T-helper 2 cell treated with Interferon-gamma antibody and Interleukin-4, amounts not matched to agents 5 μg/mL and 100 μg/mL, for 36 hours (primary cell): ENCODE measurements around the gene LIG1.

Source experiments
- DNase-seq: peaks from one replicate; pipeline ENCODE4 v3.0.0; 2021; ENCODE audit warnings: low spot score
- H3K27ac Mint-ChIP-seq: one replicate; pipeline ENCODE4 v1.8.0; 2021; ENCODE audit warnings: mild to moderate bottlenecking, mixed read lengths
- H3K27me3 Mint-ChIP-seq: one replicate; pipeline ENCODE4 v1.8.0; 2021; ENCODE audit warnings: low read depth, mixed read lengths
- H3K36me3 Mint-ChIP-seq: one replicate; pipeline ENCODE4 v1.8.0; 2021; ENCODE audit warnings: low read depth, mixed read lengths
- H3K4me1 Mint-ChIP-seq: one replicate; pipeline ENCODE4 v1.8.0; 2021; ENCODE audit warnings: low read depth, mixed read lengths
- H3K4me3 Mint-ChIP-seq: one replicate; pipeline ENCODE4 v1.8.0; 2022; ENCODE audit warnings: mild to moderate bottlenecking, moderate library complexity, mixed read lengths
- H3K9me3 Mint-ChIP-seq: one replicate; pipeline ENCODE4 v1.8.0; 2021; ENCODE audit warnings: mixed read lengths

The LIG1 gene

GRCh38 chr19:48194041-48194843 is 24.1 kb upstream of the LIG1 start:
- peaks cover 4% of the 10 kb centered on the region for H3K4me1 Mint-ChIP-seq
- no peaks in the 10 kb centered on the region for H3K9me3 Mint-ChIP-seq
- no peak overlapping the region for H3K4me3 Mint-ChIP-seq
- no peaks in the 10 kb centered on the region for H3K27me3 Mint-ChIP-seq
- no peak overlapping the region for H3K27ac Mint-ChIP-seq
- peaks cover 15% of the 10 kb centered on the region for H3K36me3 Mint-ChIP-seq
- no peak for DNase-seq

GRCh38 chr19:48192750-48193149 is 22.6 kb upstream of the LIG1 start:
- Mint-ChIP-seq H3K36me3 (peaks cover 21% of the 10 kb centered on the region), H3K4me3 (no peak overlapping the region), H3K9me3 (no peaks in the 10 kb centered on the region), H3K4me1 (peaks cover 4% of the 10 kb centered on the region), H3K27me3 (no peaks in the 10 kb centered on the region), H3K27ac (no peak overlapping the region)
- DNase-seq = no peak

GRCh38 chr19:48190885-48191284 is 20.7 kb upstream of the LIG1 start:
- no peak for DNase-seq
- Mint-ChIP-seq H3K4me1 (no peaks in the 10 kb centered on the region), H3K9me3 (no peaks in the 10 kb centered on the region), H3K4me3 (no peak overlapping the region), H3K27me3 (no peaks in the 10 kb centered on the region), H3K36me3 (peaks cover 23% of the 10 kb centered on the region), H3K27ac (no peak overlapping the region)

- Mint-ChIP-seq H3K27me3 (no peaks in the 10 kb centered on the region), H3K36me3 (peaks cover 23% of the 10 kb centered on the region), H3K4me1 (no peaks in the 10 kb centered on the region), H3K9me3 (no peaks in the 10 kb centered on the region), H3K27ac (no peak overlapping the region), H3K4me3 (no peak overlapping the region)
- no peak for DNase-seq
Measured at GRCh38 chr19:48190288-48190884, 20.2 kb upstream of the LIG1 start.

- no peaks in the 10 kb centered on the region for H3K4me1 Mint-ChIP-seq
- no peak overlapping the region for H3K4me3 Mint-ChIP-seq
- H3K27ac Mint-ChIP-seq = no peak overlapping the region
- H3K9me3 Mint-ChIP-seq = peaks cover 3% of the 10 kb centered on the region
- peaks cover 32% of the 10 kb centered on the region for H3K36me3 Mint-ChIP-seq
- H3K27me3 Mint-ChIP-seq = no peaks in the 10 kb centered on the region
- DNase-seq = no peak
Measured at GRCh38 chr19:48186541-48186991, 16.4 kb upstream of the LIG1 start.

GRCh38 chr19:48186015-48186414 is 15.9 kb upstream of the LIG1 start:
- Mint-ChIP-seq H3K4me3 (no peak overlapping the region), H3K27me3 (no peaks in the 10 kb centered on the region), H3K9me3 (peaks cover 9% of the 10 kb centered on the region), H3K27ac (no peak overlapping the region), H3K4me1 (no peaks in the 10 kb centered on the region), H3K36me3 (peaks cover 35% of the 10 kb centered on the region)
- no peak for DNase-seq

GRCh38 chr19:48183356-48183755 is 13.2 kb upstream of the LIG1 start:
- H3K9me3 Mint-ChIP-seq = peaks cover 9% of the 10 kb centered on the region
- peaks cover 32% of the 10 kb centered on the region for H3K36me3 Mint-ChIP-seq
- no peaks in the 10 kb centered on the region for H3K4me1 Mint-ChIP-seq
- DNase-seq = no peak
- H3K27ac Mint-ChIP-seq = no peak overlapping the region
- H3K4me3 Mint-ChIP-seq = no peak overlapping the region
- no peaks in the 10 kb centered on the region for H3K27me3 Mint-ChIP-seq

GRCh38 chr19:48182434-48182833 is 12.3 kb upstream of the LIG1 start:
- Mint-ChIP-seq H3K27ac (no peak overlapping the region), H3K4me1 (no peaks in the 10 kb centered on the region), H3K9me3 (peaks cover 9% of the 10 kb centered on the region), H3K4me3 (no peak overlapping the region), H3K36me3 (peaks cover 28% of the 10 kb centered on the region), H3K27me3 (no peaks in the 10 kb centered on the region)
- DNase-seq = no peak

GRCh38 chr19:48181505-48181904 is 11.4 kb upstream of the LIG1 start:
- H3K9me3 Mint-ChIP-seq = peaks cover 9% of the 10 kb centered on the region
- peaks cover 1% of the 10 kb centered on the region for H3K4me1 Mint-ChIP-seq
- H3K27me3 Mint-ChIP-seq = no peaks in the 10 kb centered on the region
- peaks cover 33% of the 10 kb centered on the region for H3K36me3 Mint-ChIP-seq
- no peak overlapping the region for H3K27ac Mint-ChIP-seq
- H3K4me3 Mint-ChIP-seq = no peak overlapping the region
- DNase-seq = no peak

- H3K4me3 Mint-ChIP-seq = no peak overlapping the region
Measured at GRCh38 chr19:48176226-48176625, 6.1 kb upstream of the LIG1 start.

GRCh38 chr19:48175578-48175977 is 5.4 kb upstream of the LIG1 start:
- H3K9me3 Mint-ChIP-seq = no peaks in the 10 kb centered on the region
- peaks cover 16% of the 10 kb centered on the region for H3K4me1 Mint-ChIP-seq
- no peak for DNase-seq
- H3K4me3 Mint-ChIP-seq = no peak overlapping the region
- no peak overlapping the region for H3K27ac Mint-ChIP-seq
- H3K36me3 Mint-ChIP-seq = peaks cover 41% of the 10 kb centered on the region
- no peaks in the 10 kb centered on the region for H3K27me3 Mint-ChIP-seq

More at GRCh38 chr19:48176226-48176625, 6.1 kb upstream of the LIG1 start:
- Mint-ChIP-seq H3K4me1 (peaks cover 12% of the 10 kb centered on the region), H3K27ac (no peak overlapping the region), H3K36me3 (peaks cover 42% of the 10 kb centered on the region), H3K27me3 (no peaks in the 10 kb centered on the region), H3K9me3 (peaks cover 2% of the 10 kb centered on the region)
- no peak for DNase-seq

GRCh38 chr19:48174445-48175030 is 4.4 kb upstream of the LIG1 start:
- no peak overlapping the region for H3K27ac Mint-ChIP-seq
- H3K9me3 Mint-ChIP-seq = no peaks in the 10 kb centered on the region
- H3K27me3 Mint-ChIP-seq = no peaks in the 10 kb centered on the region
- H3K36me3 Mint-ChIP-seq = peaks cover 35% of the 10 kb centered on the region
- no peak for DNase-seq
- H3K4me3 Mint-ChIP-seq = no peak overlapping the region
- H3K4me1 Mint-ChIP-seq = peaks cover 17% of the 10 kb centered on the region

GRCh38 chr19:48171710-48172109 is 1.6 kb upstream of the LIG1 start:
- Mint-ChIP-seq H3K36me3 (peaks cover 26% of the 10 kb centered on the region), H3K4me3 (peak overlapping the region; percentile 99), H3K27ac (no peak overlapping the region), H3K4me1 (peaks cover 32% of the 10 kb centered on the region), H3K9me3 (no peaks in the 10 kb centered on the region), H3K27me3 (no peaks in the 10 kb centered on the region)
- DNase-seq = no peak

GRCh38 chr19:48170817-48171347 is 738 bp upstream of the LIG1 start:
- H3K4me1 Mint-ChIP-seq = peaks cover 34% of the 10 kb centered on the region
- no peaks in the 10 kb centered on the region for H3K9me3 Mint-ChIP-seq
- peak overlapping the region; percentile 99 for H3K27ac Mint-ChIP-seq
- H3K36me3 Mint-ChIP-seq = peaks cover 26% of the 10 kb centered on the region
- H3K4me3 Mint-ChIP-seq = peak overlapping the region; percentile 99
- H3K27me3 Mint-ChIP-seq = no peaks in the 10 kb centered on the region
- no peak for DNase-seq
